H1 (cell line): ENCODE results near the gene SLC25A21. TPM values are rescaled to one million over a fixed set of nuclear protein-coding genes. Genes with fewer than 3 reads are reported as not detected.

Experiments used
- BRCA1 ChIP-seq: IDR thresholded peaks from 2 replicates; pipeline ENCODE4 v1.6.1; 2012; ENCODE audit warnings: low read depth, low read length, improper control_type of control experiment
- CEBPB ChIP-seq: IDR thresholded peaks from 2 replicates; pipeline ENCODE4 v1.6.1; 2012; ENCODE audit warnings: low read depth, low read length
- FOSL1 ChIP-seq: IDR thresholded peaks from 2 replicates; pipeline ENCODE4 v1.6.1; 2011; ENCODE audit warnings: mild to moderate bottlenecking, low read depth, low read length, moderate library complexity; ENCODE audit not compliant: insufficient read depth
- polyA plus RNA-seq, 7 experiments: library from polyadenylated mRNA; depleted of rRNA in 3 of 7; stranded (reverse) in 5 of 7; unstranded in 2 of 7; fragments of >200 nt in 5 of 7; fragments of 200-250 nt in 2 of 7; gene quantifications; 1 replicate in 5 of 7; 2 replicates in 1 of 7; 4 replicates in 1 of 7; pipeline versions ENCODE4 v1.2.1 to v1.2.3, GENCODE V29; 2011 to 2013; ENCODE audit warnings: missing spikeins in 2 of 7, mixed read lengths in 2 of 7
- total RNA-seq: library from RNA; stranded (reverse); fragmentation: NEBNext Ultra II Directional; extraction: Animal tissue kit (Norgen Biotek cat#: 25700); gene quantifications from 2 replicates; pipeline ENCODE4 v1.2.1, GENCODE V29; 2021

Gene SLC25A21
- total and polyA plus RNA-seq, 2 of the 8 experiments (the other 6 are each of a cell fraction or from before 2014, with no cell fraction given): 6.9 to 15.7 TPM

DNA sequence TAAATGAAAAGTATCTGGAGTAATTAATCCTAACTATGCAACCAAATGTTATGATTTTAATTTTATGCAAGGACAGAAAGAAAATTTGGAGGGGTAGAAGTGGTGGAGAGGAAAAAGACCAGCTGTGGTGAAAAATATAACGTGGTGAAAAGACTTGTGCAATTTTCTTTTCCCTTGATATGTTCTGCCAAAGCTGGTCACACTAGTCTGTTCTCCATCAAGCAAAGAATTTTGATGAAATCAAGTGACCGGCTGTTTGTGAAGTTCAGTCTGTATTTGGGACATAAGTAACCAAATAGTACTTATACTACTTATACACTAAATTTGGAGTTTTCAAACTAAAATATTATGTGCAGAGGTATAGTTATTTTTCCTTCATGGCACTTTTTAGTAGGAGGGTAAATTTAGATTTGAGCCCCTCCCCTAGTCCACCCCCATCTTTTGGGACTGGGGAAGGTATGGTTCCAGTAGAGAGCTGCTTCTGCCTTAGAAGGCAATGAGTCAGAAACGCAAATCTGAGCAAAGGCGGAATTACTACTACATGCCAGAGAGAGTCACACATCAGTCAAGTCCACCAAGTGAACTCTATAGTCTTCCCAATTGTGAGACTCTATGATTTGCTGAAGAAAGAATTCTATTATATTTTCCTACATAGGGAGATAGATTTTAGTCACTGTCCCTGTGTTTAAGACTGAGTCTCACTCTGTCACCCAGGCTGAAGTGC is 229.7 kb downstream of the SLC25A21 start (continued):
- TF ChIP-seq BRCA1 (no peak), CEBPB (no peak), FOSL1 (no peak)
